ENCODE data around the gene MED22. TPM values are rescaled to one million over a fixed set of nuclear protein-coding genes. Genes with fewer than 3 reads are reported as not detected.

Gene MED22
- total and polyA plus RNA-seq, 2 of the 8 experiments (the other 6 are each of a cell fraction or from before 2014, with no cell fraction given), result 56.4 to 68.4 TPM

- Histone ChIP-seq H3K4me3 (ENCODE audit: extremely low read depth in 1 of 4, insufficient read depth in 2 of 4, low read depth in 3 of 4, low read length in 4 of 4) (no peak overlapping the region), H3K9ac (replicated peaks in 1 of 4; ENCODE audit: extremely low read depth in 1 of 4, low read depth in 3 of 4, low read length in 3 of 4) (no peak overlapping the region), H3K23me2 (ENCODE audit: low read depth, low read length) (no peaks in the 10 kb centered on the region), H4K5ac (ENCODE audit: insufficient read length, low read depth, low read length) (no peak overlapping the region), H3K79me2 (ENCODE audit: control insufficient read depth in 1 of 2, insufficient read depth in 2 of 2, low read length in 2 of 2) (no peaks in the 10 kb centered on the region), H4K20me1 (replicated peaks in 1 of 2; ENCODE audit: control insufficient read depth in 1 of 2, insufficient read depth in 2 of 2, low read length in 2 of 2) (peaks cover 2 to 10% of the 10 kb centered on the region in 2 experiments), H2BK120ac (replicated peaks; ENCODE audit: low read depth, low read length) (peak overlapping the region; percentile 33), H3K9me3 (ENCODE audit: insufficient read depth in 2 of 2, low read depth in 1 of 2, low read length in 1 of 2) (peaks cover 10 to 16% of the 10 kb centered on the region in 2 experiments), H2BK12ac (ENCODE audit: low read depth, low read length) (0 out of 2 replicates have a peak overlapping the region, but pooled peaks have one; percentile 9), H4K8ac (ENCODE audit: extremely low read depth, insufficient read depth, low read length) (no peak overlapping the region), H3K23ac (ENCODE audit: insufficient read length) (no peak overlapping the region), H3K18ac (ENCODE audit: extremely low read depth, low read length) (no peak overlapping the region), H2BK5ac (ENCODE audit: low read depth, low read length) (peak overlapping the region; percentile 24; the same call in 1 of the 2 replicates), H3K27ac (ENCODE audit: low read depth, low read length) (no peak overlapping the region), H3K56ac (replicated peaks; ENCODE audit: insufficient read length, low read depth, low read length) (no peak overlapping the region), H3K36me3 (ENCODE audit: control insufficient read depth in 2 of 4, insufficient read depth in 4 of 4, low read length in 3 of 4) (peaks cover 11 to 27% (median 24%) of the 10 kb centered on the region in 4 experiments), H2BK20ac (ENCODE audit: low read length) (no peak overlapping the region), H2AK5ac (ENCODE audit: low read depth, low read length) (no peak overlapping the region), H3K4ac (replicated peaks; ENCODE audit: insufficient read length, low read depth, low read length) (no peak overlapping the region), H2BK15ac (ENCODE audit: low read length) (no peak overlapping the region), H3K4me2 (ENCODE audit: insufficient read depth in 1 of 2, low read depth in 2 of 2, low read length in 2 of 2) (no peak overlapping the region), H3K79me1 (ENCODE audit: low read depth, low read length) (no peaks in the 10 kb centered on the region; the same call in 1 of the 2 replicates), H3K27me3 (replicated peaks in 1 of 4; ENCODE audit: control insufficient read depth in 3 of 4, extremely low read depth in 1 of 4, insufficient read depth in 3 of 4, low read length in 3 of 4) (no peaks in the 10 kb centered on the region), H3K14ac (ENCODE audit: insufficient read length) (no peak overlapping the region), H2AFZ (ENCODE audit: low read length) (no peak overlapping the region), H4K91ac (replicated peaks; ENCODE audit: insufficient read length, low read length) (no peak overlapping the region), H3K4me1 (replicated peaks in 1 of 4; ENCODE audit: control insufficient read depth in 3 of 4, insufficient read depth in 4 of 4, low read length in 3 of 4) (no peaks in the 10 kb centered on the region)
- DNase-seq (ENCODE audit: low read depth in 1 of 2, low spot score in 2 of 2), result no peak
- ChIA-PET POLR2A (ENCODE audit: partially characterized antibody) (no interaction called here), CTCF (ENCODE audit: partially characterized antibody) (interaction anchor here (0.8 to 4.2 kb wide), 6 partner anchors 89 to 356 kb away, joined by 3 to 25 read pairs (median 4); no protein-coding TSS in a partner anchor)
- TF ChIP-seq POLR2AphosphoS5 (IDR thresholded peaks at IDR 0.05; ENCODE audit: low read depth, low read length) (peak; percentile 50; the same call in 1 of the 2 replicates), POLR2A (IDR thresholded peaks at IDR 0.05; ENCODE audit: control extremely low read depth in 1 of 2, low read depth in 2 of 2, low read length in 2 of 2) (peak in 1 of 2 experiments; percentile 48; a peak in 1 of 3 replicates), SP2 (IDR thresholded peaks at IDR 0.05; ENCODE audit: low read length) (no peak)
- FAIRE-seq, result no peak
- 91% methylated on average over 10 of the region's 10 CpGs; no CpG with 5 or more reads in 1 of the 2 experiments for WGBS, 2 experiments (ENCODE audit: extremely low coverage in 1 of 2, insufficient coverage in 1 of 2, insufficient read length in 1 of 2, insufficient replicate concordance in 2 of 2, low coverage in 1 of 2, low lambda C conversion rate in 2 of 2, missing lambda C conversion rate in 1 of 2)
These were observed 20.0 kb downstream of the MED22 start for GRCh38 chr9:133327834-133328484.

All from H1 (cell line).